ENCODE results near the gene PLD1.

PLD1 gene

GRCh38 chr3:171797873-171798272 is 12.4 kb downstream of the PLD1 start:
- H3K4me3 ChIP-seq (replicated peaks; ENCODE audit: low read depth, low read length): no peak overlapping the region
- DNase-seq (ENCODE audit: extremely low read depth, low read depth): no peak
- no peak for TF ChIP-seq CTCF (IDR thresholded peaks at IDR 0.05; ENCODE audit: low read depth, low read length, missing control alignments)

- no peak for TF ChIP-seq CTCF (IDR thresholded peaks at IDR 0.05; ENCODE audit: low read depth, low read length, missing control alignments)
- no peak for DNase-seq (ENCODE audit: extremely low read depth, low read depth)
- H3K4me3 ChIP-seq (replicated peaks; ENCODE audit: low read depth, low read length): no peak overlapping the region
Observed at GRCh38 chr3:171797265-171797679, 13.0 kb downstream of the PLD1 start.

- DNase-seq (ENCODE audit: extremely low read depth, low read depth): no peak
- no peak for TF ChIP-seq CTCF (IDR thresholded peaks at IDR 0.05; ENCODE audit: low read depth, low read length, missing control alignments)
- no peak overlapping the region for H3K4me3 ChIP-seq (replicated peaks; ENCODE audit: low read depth, low read length)
Observed at GRCh38 chr3:171796625-171797264, 13.5 kb downstream of the PLD1 start.

GRCh38 chr3:171792531-171792930 is 17.8 kb downstream of the PLD1 start:
- DNase-seq (ENCODE audit: extremely low read depth, low read depth): no peak
- H3K4me3 ChIP-seq (replicated peaks; ENCODE audit: low read depth, low read length): no peak overlapping the region
- no peak for TF ChIP-seq CTCF (IDR thresholded peaks at IDR 0.05; ENCODE audit: low read depth, low read length, missing control alignments)

- no peak for DNase-seq (ENCODE audit: extremely low read depth, low read depth)
- no peak for TF ChIP-seq CTCF (IDR thresholded peaks at IDR 0.05; ENCODE audit: low read depth, low read length, missing control alignments)
- no peak overlapping the region for H3K4me3 ChIP-seq (replicated peaks; ENCODE audit: low read depth, low read length)
Observed at GRCh38 chr3:171791692-171792076, 18.6 kb downstream of the PLD1 start.

GRCh38 chr3:171790898-171791691 is 19.2 kb downstream of the PLD1 start:
- H3K4me3 ChIP-seq (replicated peaks; ENCODE audit: low read depth, low read length): no peak overlapping the region
- no peak for TF ChIP-seq CTCF (IDR thresholded peaks at IDR 0.05; ENCODE audit: low read depth, low read length, missing control alignments)
- no peak for DNase-seq (ENCODE audit: extremely low read depth, low read depth)

All from HFF-Myc (cell line).